Activated CD4-positive, alpha-beta memory T cell treated with anti-CD3 and anti-CD28 coated beads for 36 hours (primary cell): ENCODE results near the gene MACF1. TPM values are rescaled to one million over a fixed set of nuclear protein-coding genes. Genes with fewer than 3 reads are reported as not detected.

ENCODE experiments used
- CTCF ChIA-PET: fragments of 350-600 bp; sonication (Branson Sonifier 250); formaldehyde crosslinking; loops from one replicate; lab custom pipeline; 2021; ENCODE audit warnings: antibody characterized with exemption, inconsistent platforms; lab: Charles Lee
- POLR2A ChIA-PET: fragments of 350-600 bp; sonication (Branson Sonifier 250); formaldehyde crosslinking; loops from one replicate; lab custom pipeline; 2021; ENCODE audit warnings: antibody characterized with exemption; lab: Charles Lee
- DNase-seq: peaks from one replicate; pipeline ENCODE4 v3.0.0-alpha.2; 2020
- H3K27ac Mint-ChIP-seq: one replicate; pipeline ENCODE4 v1.8.0; 2021; ENCODE audit warnings: mixed read lengths
- H3K27me3 Mint-ChIP-seq: one replicate; pipeline ENCODE4 v1.8.0; 2021; ENCODE audit warnings: mixed read lengths
- H3K36me3 Mint-ChIP-seq: one replicate; pipeline ENCODE4 v1.8.0; 2021; ENCODE audit warnings: mixed read lengths
- H3K4me1 Mint-ChIP-seq: one replicate; pipeline ENCODE4 v1.8.0; 2021; ENCODE audit warnings: low read depth, mixed read lengths
- H3K4me3 Mint-ChIP-seq: one replicate; pipeline ENCODE4 v1.8.0; 2021; ENCODE audit warnings: mild to moderate bottlenecking, mixed read lengths
- H3K9me3 Mint-ChIP-seq: one replicate; pipeline ENCODE4 v1.8.0; 2021; ENCODE audit warnings: mixed read lengths
- intact Hi-C: fragments of 100-400 bp; cut with micrococcal nuclease; formaldehyde crosslinking; loops from one replicate; pipeline ENCODE4 v1.15.1; 2023
- total RNA-seq, 2 experiments: library from RNA; stranded (reverse); gene quantifications; one replicate each; pipeline ENCODE4 v1.2.3, GENCODE V29; 2021

The MACF1 gene
- total RNA-seq, 2 experiments from 2014 or later = 239 to 240 TPM

- intact Hi-C loops = no loop called here
- ChIA-PET CTCF (interaction anchor here (0.7 to 0.8 kb wide), 2 partner anchors 19 to 74 kb away, joined by 3 to 4 read pairs; no protein-coding TSS in a partner anchor), POLR2A (no interaction called here)
- Mint-ChIP-seq H3K4me3 (no peak overlapping the region), H3K27me3 (no peaks in the 10 kb centered on the region), H3K4me1 (peaks cover 28% of the 10 kb centered on the region), H3K36me3 (peaks cover 57% of the 10 kb centered on the region), H3K9me3 (no peaks in the 10 kb centered on the region), H3K27ac (peak overlapping the region; percentile 52)
- DNase-seq = no peak
These were observed 132.6 kb downstream of the MACF1 start for GRCh38 chr1:39337067-39337466.

GRCh38 chr1:39342776-39343175, 138.3 kb downstream of the MACF1 start:
- no peaks in the 10 kb centered on the region for H3K4me1 Mint-ChIP-seq
- ChIA-PET POLR2A (no interaction called here), CTCF (no interaction called here)
- H3K27ac Mint-ChIP-seq = no peak overlapping the region
- intact Hi-C loops = no loop called here
- H3K4me3 Mint-ChIP-seq = no peak overlapping the region
- DNase-seq = no peak
- peaks cover 59% of the 10 kb centered on the region for H3K36me3 Mint-ChIP-seq
- no peaks in the 10 kb centered on the region for H3K27me3 Mint-ChIP-seq
- no peaks in the 10 kb centered on the region for H3K9me3 Mint-ChIP-seq

- intact Hi-C loops = no loop called here
- POLR2A ChIA-PET = no interaction called here
- no peaks in the 10 kb centered on the region for H3K27me3 Mint-ChIP-seq
- no peak overlapping the region for H3K4me3 Mint-ChIP-seq
- DNase-seq = no peak
- peak overlapping the region; percentile 11 for H3K27ac Mint-ChIP-seq
- H3K4me1 Mint-ChIP-seq = peaks cover 2% of the 10 kb centered on the region
- CTCF ChIA-PET = no interaction called here
- H3K9me3 Mint-ChIP-seq = no peaks in the 10 kb centered on the region
- H3K36me3 Mint-ChIP-seq = peaks cover 52% of the 10 kb centered on the region
These were observed 140.1 kb downstream of the MACF1 start for GRCh38 chr1:39344394-39345154.

- H3K36me3 Mint-ChIP-seq = peaks cover 49% of the 10 kb centered on the region
- ChIA-PET CTCF (interaction anchor here (1.3 to 1.4 kb wide), 2 partner anchors 33 to 64 kb away, joined by 3 read pairs; no protein-coding TSS in a partner anchor), POLR2A (interaction anchor here (0.6 kb wide), 1 partner anchor 218 kb away, joined by 3 read pairs; no protein-coding TSS in a partner anchor)
- DNase-seq = no peak
- peaks cover 2% of the 10 kb centered on the region for H3K4me1 Mint-ChIP-seq
- intact Hi-C loops = no loop called here
- H3K27ac Mint-ChIP-seq = peak overlapping the region; percentile 58
- H3K27me3 Mint-ChIP-seq = no peaks in the 10 kb centered on the region
- H3K9me3 Mint-ChIP-seq = no peaks in the 10 kb centered on the region
- no peak overlapping the region for H3K4me3 Mint-ChIP-seq
These were observed 142.4 kb downstream of the MACF1 start for GRCh38 chr1:39346872-39347271.

- no peak for DNase-seq
- Mint-ChIP-seq H3K9me3 (no peaks in the 10 kb centered on the region), H3K4me1 (peaks cover 2% of the 10 kb centered on the region), H3K27ac (no peak overlapping the region), H3K4me3 (no peak overlapping the region), H3K27me3 (no peaks in the 10 kb centered on the region), H3K36me3 (peaks cover 40% of the 10 kb centered on the region)
- POLR2A ChIA-PET = no interaction called here
- CTCF ChIA-PET = interaction anchor here (1.0 to 1.6 kb wide), 4 partner anchors 32 to 95 kb away, joined by 3 read pairs; no protein-coding TSS in a partner anchor
- intact Hi-C loops = no loop called here
These were observed 143.8 kb downstream of the MACF1 start for GRCh38 chr1:39348278-39348677.

GRCh38 chr1:39352881-39353280, 148.4 kb downstream of the MACF1 start:
- H3K4me3 Mint-ChIP-seq = no peak overlapping the region
- CTCF ChIA-PET = interaction anchor here (0.8 to 1.9 kb wide), 2 partner anchors 186 to 254 kb away, joined by 3 to 9 read pairs; no protein-coding TSS in a partner anchor
- H3K27ac Mint-ChIP-seq = no peak overlapping the region
- DNase-seq = no peak
- H3K9me3 Mint-ChIP-seq = no peaks in the 10 kb centered on the region
- H3K4me1 Mint-ChIP-seq = peaks cover 2% of the 10 kb centered on the region
- intact Hi-C loops = no loop called here
- POLR2A ChIA-PET = interaction anchor here (1.3 kb wide), 1 partner anchor 9 kb away, joined by 3 read pairs; no protein-coding TSS in a partner anchor
- H3K27me3 Mint-ChIP-seq = no peaks in the 10 kb centered on the region
- peaks cover 42% of the 10 kb centered on the region for H3K36me3 Mint-ChIP-seq

GRCh38 chr1:39354572-39354971, 150.1 kb downstream of the MACF1 start:
- peaks cover 46% of the 10 kb centered on the region for H3K36me3 Mint-ChIP-seq
- intact Hi-C loops = no loop called here
- H3K4me1 Mint-ChIP-seq = no peaks in the 10 kb centered on the region
- H3K27me3 Mint-ChIP-seq = no peaks in the 10 kb centered on the region
- POLR2A ChIA-PET = no interaction called here
- CTCF ChIA-PET = interaction anchor here (0.5 to 1.9 kb wide), 3 partner anchors 58 to 722 kb away, joined by 3 to 9 read pairs (median 3); no protein-coding TSS in a partner anchor
- H3K4me3 Mint-ChIP-seq = no peak overlapping the region
- no peak for DNase-seq
- no peaks in the 10 kb centered on the region for H3K9me3 Mint-ChIP-seq
- no peak overlapping the region for H3K27ac Mint-ChIP-seq

GRCh38 chr1:39358491-39358890, 154.0 kb downstream of the MACF1 start:
- H3K4me1 Mint-ChIP-seq = peaks cover 2% of the 10 kb centered on the region
- intact Hi-C loops = no loop called here
- ChIA-PET CTCF (no interaction called here), POLR2A (no interaction called here)
- DNase-seq = no peak
- no peaks in the 10 kb centered on the region for H3K27me3 Mint-ChIP-seq
- no peaks in the 10 kb centered on the region for H3K9me3 Mint-ChIP-seq
- no peak overlapping the region for H3K27ac Mint-ChIP-seq
- H3K4me3 Mint-ChIP-seq = no peak overlapping the region
- H3K36me3 Mint-ChIP-seq = peaks cover 51% of the 10 kb centered on the region

- H3K27me3 Mint-ChIP-seq = no peaks in the 10 kb centered on the region
- ChIA-PET CTCF (interaction anchor here (1.2 kb wide), 2 partner anchors 112 to 260 kb away, joined by 3 to 5 read pairs; no protein-coding TSS in a partner anchor), POLR2A (no interaction called here)
- peaks cover 52% of the 10 kb centered on the region for H3K36me3 Mint-ChIP-seq
- H3K27ac Mint-ChIP-seq = no peak overlapping the region
- DNase-seq = no peak
- H3K4me3 Mint-ChIP-seq = no peak overlapping the region
- no peaks in the 10 kb centered on the region for H3K9me3 Mint-ChIP-seq
- H3K4me1 Mint-ChIP-seq = peaks cover 2% of the 10 kb centered on the region
- intact Hi-C loops = no loop called here
These were observed 154.6 kb downstream of the MACF1 start for GRCh38 chr1:39359028-39359570.

GRCh38 chr1:39360731-39361130, 156.2 kb downstream of the MACF1 start:
- intact Hi-C loops = no loop called here
- ChIA-PET POLR2A (no interaction called here), CTCF (no interaction called here)
- no peaks in the 10 kb centered on the region for H3K27me3 Mint-ChIP-seq
- H3K4me3 Mint-ChIP-seq = no peak overlapping the region
- peaks cover 2% of the 10 kb centered on the region for H3K4me1 Mint-ChIP-seq
- peaks cover 52% of the 10 kb centered on the region for H3K36me3 Mint-ChIP-seq
- H3K27ac Mint-ChIP-seq = no peak overlapping the region
- no peak for DNase-seq
- H3K9me3 Mint-ChIP-seq = no peaks in the 10 kb centered on the region

GRCh38 chr1:39361446-39361845, 157.0 kb downstream of the MACF1 start:
- DNase-seq = no peak
- Mint-ChIP-seq H3K9me3 (no peaks in the 10 kb centered on the region), H3K36me3 (peaks cover 54% of the 10 kb centered on the region), H3K4me1 (peaks cover 2% of the 10 kb centered on the region), H3K27ac (no peak overlapping the region), H3K4me3 (no peak overlapping the region), H3K27me3 (no peaks in the 10 kb centered on the region)
- intact Hi-C loops = no loop called here
- ChIA-PET CTCF (interaction anchor here (1.1 to 1.5 kb wide), 2 partner anchors 17 to 177 kb away, joined by 3 to 4 read pairs; no protein-coding TSS in a partner anchor), POLR2A (interaction anchor here (0.9 kb wide), 1 partner anchor 9 kb away, joined by 3 read pairs; no protein-coding TSS in a partner anchor)

GRCh38 chr1:39363267-39363666, 158.8 kb downstream of the MACF1 start:
- DNase-seq = no peak
- Mint-ChIP-seq H3K4me3 (no peak overlapping the region), H3K27ac (no peak overlapping the region), H3K4me1 (peaks cover 2% of the 10 kb centered on the region), H3K36me3 (peaks cover 41% of the 10 kb centered on the region), H3K27me3 (no peaks in the 10 kb centered on the region), H3K9me3 (no peaks in the 10 kb centered on the region)
- CTCF ChIA-PET = no interaction called here
- POLR2A ChIA-PET = no interaction called here
- intact Hi-C loops = no loop called here
